BE2C (cell line): ENCODE measurements around the gene SLC13A3.

Experiments used
- DNase-seq: peaks from one replicate; pipeline ENCODE4 v3.0.0-alpha.2; 2020
- H3K27me3 ChIP-seq: fragments of 250-450 bp; sonication (Bioruptor Pico); 2 replicates; pipeline ENCODE4 v1.5.1; 2020; ENCODE audit warnings: mild to moderate bottlenecking
- H3K36me3 ChIP-seq: fragments of 250-450 bp; sonication (Bioruptor Pico); 2 replicates; pipeline ENCODE4 v1.5.1; 2020; ENCODE audit warnings: mild to moderate bottlenecking
- H3K4me1 ChIP-seq: fragments of 250-450 bp; sonication (Bioruptor Pico); 2 replicates; pipeline ENCODE4 v1.5.1; 2020
- H3K4me3 ChIP-seq: 2 replicates; pipeline ENCODE4 v1.5.1; 2011; ENCODE audit warnings: low read depth, low read length
- H3K9me3 ChIP-seq: fragments of 250-450 bp; sonication (Bioruptor Pico); 2 replicates; pipeline ENCODE4 v1.5.1; 2020
- CTCF ChIP-seq: IDR thresholded peaks from 2 replicates; pipeline ENCODE4 v1.5.1; 2012; ENCODE audit warnings: mild to moderate bottlenecking, low read depth, low read length

SLC13A3 gene

GRCh38 chr20:46649650-46649949 lies 1.7 kb downstream of the SLC13A3 start:
- no peak overlapping the region for H3K4me3 ChIP-seq
- no peak for DNase-seq

GRCh38 chr20:46648903-46649649 lies 2.2 kb downstream of the SLC13A3 start:
- DNase-seq = no peak
- no peak for TF ChIP-seq CTCF
- Histone ChIP-seq H3K4me3 (no peak overlapping the region), H3K4me1 (no peaks in the 10 kb centered on the region), H3K36me3 (no peaks in the 10 kb centered on the region), H3K27me3 (peaks cover 33% of the 10 kb centered on the region), H3K9me3 (no peaks in the 10 kb centered on the region)

More at GRCh38 chr20:46649650-46649949, 1.7 kb downstream of the SLC13A3 start:
- Histone ChIP-seq H3K4me1 (no peaks in the 10 kb centered on the region), H3K36me3 (no peaks in the 10 kb centered on the region), H3K9me3 (no peaks in the 10 kb centered on the region), H3K27me3 (peaks cover 33% of the 10 kb centered on the region)
- TF ChIP-seq CTCF = no peak

- Histone ChIP-seq H3K4me1 (no peaks in the 10 kb centered on the region), H3K4me3 (no peak overlapping the region), H3K9me3 (no peaks in the 10 kb centered on the region), H3K36me3 (no peaks in the 10 kb centered on the region), H3K27me3 (peaks cover 26% of the 10 kb centered on the region)
- no peak for TF ChIP-seq CTCF
- DNase-seq = no peak
Observed at GRCh38 chr20:46647469-46647868, 3.8 kb downstream of the SLC13A3 start.

- no peak for DNase-seq
- H3K4me1 ChIP-seq = no peaks in the 10 kb centered on the region
- no peak for TF ChIP-seq CTCF
- H3K9me3 ChIP-seq = no peaks in the 10 kb centered on the region
- peaks cover 26% of the 10 kb centered on the region for H3K27me3 ChIP-seq
- no peaks in the 10 kb centered on the region for H3K36me3 ChIP-seq
- H3K4me3 ChIP-seq = no peak overlapping the region
Observed at GRCh38 chr20:46646659-46647380, 4.4 kb downstream of the SLC13A3 start.

- H3K36me3 ChIP-seq = no peaks in the 10 kb centered on the region
- TF ChIP-seq CTCF = no peak
- H3K9me3 ChIP-seq = no peaks in the 10 kb centered on the region
- peaks cover 21% of the 10 kb centered on the region for H3K27me3 ChIP-seq
- no peaks in the 10 kb centered on the region for H3K4me1 ChIP-seq
- DNase-seq = no peak
- H3K4me3 ChIP-seq = no peak overlapping the region
Observed at GRCh38 chr20:46646122-46646521, 5.1 kb downstream of the SLC13A3 start.

- TF ChIP-seq CTCF = no peak
- Histone ChIP-seq H3K27me3 (peaks cover 7% of the 10 kb centered on the region), H3K9me3 (no peaks in the 10 kb centered on the region), H3K4me3 (no peak overlapping the region), H3K36me3 (no peaks in the 10 kb centered on the region), H3K4me1 (no peaks in the 10 kb centered on the region)
- no peak for DNase-seq
Observed at GRCh38 chr20:46644733-46645132, 6.5 kb downstream of the SLC13A3 start.
